HG02970 (cell line): ENCODE data around the gene ZNF331.

Experiments
- ATAC-seq: cut with Tn5 transposase; IDR thresholded peaks from one replicate; pipeline ENCODE4 v1.9.1; 2021; ENCODE audit warnings: mild to moderate bottlenecking, moderate library complexity, moderate number of reproducible peaks; ENCODE audit not compliant: unreplicated experiment, low FRiP score

Gene ZNF331

GRCh38 chr19:53555352-53555751 lies 17.4 kb downstream of the ZNF331 start:
- no peak for ATAC-seq

DNA sequence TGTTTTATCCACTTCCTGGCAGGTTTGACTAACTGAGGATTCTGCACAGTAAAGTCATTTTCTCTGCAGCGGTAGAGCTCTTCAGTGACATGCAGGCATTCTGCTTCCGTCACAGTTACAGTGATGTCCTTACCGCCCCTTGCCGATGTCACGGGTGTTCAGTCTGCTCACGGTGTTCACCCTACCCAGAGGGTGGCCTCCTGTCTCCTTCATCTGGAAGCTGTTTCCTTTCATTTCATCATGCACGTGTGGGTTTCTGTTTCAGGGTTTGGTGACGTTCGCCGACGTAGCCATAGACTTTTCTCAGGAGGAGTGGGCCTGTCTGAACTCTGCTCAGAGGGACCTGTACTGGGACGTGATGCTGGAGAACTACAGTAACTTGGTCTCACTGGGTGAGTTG lies 33.4 kb downstream of the ZNF331 start:
- ATAC-seq = no peak

DNA sequence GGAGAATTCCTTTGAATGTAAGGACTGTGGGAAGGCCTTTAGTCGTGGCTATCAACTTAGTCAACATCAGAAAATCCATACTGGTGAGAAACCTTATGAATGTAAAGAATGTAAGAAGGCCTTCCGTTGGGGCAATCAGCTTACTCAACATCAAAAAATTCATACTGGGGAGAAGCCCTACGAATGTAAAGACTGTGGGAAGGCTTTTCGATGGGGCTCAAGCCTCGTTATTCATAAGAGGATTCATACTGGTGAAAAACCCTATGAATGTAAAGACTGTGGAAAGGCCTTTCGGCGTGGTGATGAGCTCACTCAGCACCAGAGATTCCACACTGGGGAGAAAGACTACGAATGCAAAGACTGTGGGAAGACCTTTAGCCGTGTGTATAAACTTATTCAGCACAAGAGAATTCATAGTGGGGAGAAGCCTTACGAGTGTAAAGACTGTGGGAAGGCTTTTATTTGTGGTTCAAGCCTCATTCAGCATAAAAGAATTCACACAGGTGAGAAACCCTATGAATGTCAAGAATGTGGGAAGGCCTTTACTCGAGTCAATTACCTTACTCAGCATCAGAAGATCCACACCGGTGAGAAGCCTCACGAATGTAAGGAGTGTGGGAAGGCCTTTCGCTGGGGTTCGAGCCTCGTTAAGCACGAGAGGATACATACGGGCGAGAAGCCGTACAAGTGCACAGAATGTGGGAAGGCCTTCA lies 39.2 kb downstream of the ZNF331 start:
- ATAC-seq = no peak

DNA sequence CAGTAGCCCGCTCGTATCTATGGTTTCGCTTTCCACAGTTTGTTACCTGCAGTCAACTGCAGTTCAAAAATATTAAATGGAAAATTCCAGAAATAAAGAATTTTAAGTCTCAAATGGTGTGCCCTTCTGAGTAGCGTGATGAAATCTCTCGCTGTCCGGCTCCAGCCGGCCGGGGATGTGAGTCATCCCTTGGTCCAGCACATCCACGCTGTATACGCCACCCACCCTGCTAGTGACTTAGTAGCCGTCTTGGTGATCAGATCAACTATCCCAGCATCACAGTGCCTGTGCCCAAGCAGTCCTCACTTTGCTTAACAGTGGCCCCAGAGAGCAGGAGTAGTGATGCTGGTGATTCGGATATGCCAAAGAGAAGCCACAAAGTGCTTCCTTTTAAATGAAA lies 40.0 kb downstream of the ZNF331 start:
- ATAC-seq = no peak

DNA sequence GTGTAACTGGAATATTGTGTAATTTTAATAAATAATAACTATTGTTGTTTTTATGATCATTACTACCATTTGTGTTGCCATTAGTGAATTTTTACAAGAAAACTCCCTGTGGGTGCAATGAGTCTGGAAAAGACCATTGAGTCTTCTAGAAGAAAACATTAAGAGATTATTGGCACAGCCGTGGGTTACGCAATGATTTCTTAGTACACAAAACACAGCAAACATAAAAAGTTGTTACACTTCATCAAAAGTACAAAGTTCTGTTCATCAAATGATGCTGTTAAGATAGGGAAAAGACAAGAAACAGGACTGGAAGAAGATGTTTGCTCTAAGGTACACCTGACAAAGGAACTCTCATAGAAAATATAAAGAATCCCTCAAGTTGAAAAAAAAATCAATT lies 41.6 kb downstream of the ZNF331 start:
- no peak for ATAC-seq

DNA sequence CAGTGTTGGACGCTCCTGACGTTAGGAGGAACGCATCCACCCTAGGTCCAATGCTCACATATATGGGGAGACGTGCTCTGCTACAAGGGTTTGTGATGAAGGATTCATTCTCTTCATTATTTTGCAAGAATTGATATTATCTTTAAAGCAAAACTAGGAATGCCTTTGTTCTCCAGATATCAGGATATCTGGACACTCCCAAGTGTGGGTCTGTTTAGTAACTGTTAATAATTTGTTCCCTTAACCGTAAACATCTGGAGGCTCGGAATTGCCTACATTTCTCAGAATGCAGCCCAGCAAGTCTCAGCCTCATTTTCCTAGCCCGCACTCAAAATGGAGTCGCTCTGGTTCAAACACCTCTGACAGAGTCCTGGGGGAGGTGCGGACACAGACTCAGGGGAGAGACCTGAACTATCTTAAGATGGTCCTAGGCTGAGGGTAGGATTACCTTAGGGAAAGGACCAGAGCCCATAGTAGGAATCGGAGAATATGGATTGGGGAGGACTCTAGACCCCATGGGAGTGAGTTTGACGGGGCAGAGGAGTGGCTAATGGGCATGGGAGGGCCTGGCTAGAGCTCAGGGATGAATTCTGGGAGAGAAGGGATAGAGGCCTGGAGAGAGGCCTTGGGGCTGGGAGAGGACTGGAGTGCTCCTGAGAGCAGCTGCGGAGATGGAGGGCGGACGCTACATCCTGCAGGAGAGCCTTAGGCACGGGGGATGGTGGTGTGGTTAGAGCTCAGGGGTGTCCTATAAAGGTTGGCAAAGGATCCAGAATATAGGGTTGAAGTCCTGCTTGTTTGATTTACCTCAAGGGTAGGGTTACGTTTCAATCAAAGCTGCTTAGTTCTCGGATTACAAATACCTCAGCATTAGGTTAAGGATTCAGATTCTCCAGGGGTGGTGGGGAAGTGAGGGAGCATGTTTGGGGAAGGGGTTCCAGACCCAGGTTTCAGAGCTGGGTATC lies 43.2 kb downstream of the ZNF331 start:
- ATAC-seq = no peak

DNA sequence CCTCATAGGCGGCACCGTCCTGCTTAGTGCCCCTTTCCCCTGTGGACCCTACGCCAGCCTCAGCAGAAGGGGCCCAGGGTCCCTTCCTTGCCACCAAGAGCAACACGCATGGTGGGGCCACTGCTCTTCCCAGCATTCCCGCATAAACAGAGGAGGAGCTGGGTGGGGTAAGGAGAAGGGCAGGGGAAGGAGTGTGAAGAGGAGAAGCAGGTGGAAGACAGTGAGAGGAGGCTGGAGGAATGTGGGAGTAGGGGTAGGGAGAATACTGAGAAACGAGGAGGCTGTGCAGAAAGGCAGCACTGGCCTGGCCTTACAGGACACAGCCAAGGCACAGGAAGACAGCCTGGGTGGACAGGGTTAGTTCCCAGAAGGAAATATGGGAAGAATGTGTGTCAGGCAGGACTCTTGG lies 43.9 kb downstream of the ZNF331 start:
- ATAC-seq = no peak

GRCh38 chr19:53583181-53583580 lies 45.2 kb downstream of the ZNF331 start:
- no peak for ATAC-seq

GRCh38 chr19:53586277-53586691 lies 48.3 kb downstream of the ZNF331 start:
- ATAC-seq = no peak

DNA sequence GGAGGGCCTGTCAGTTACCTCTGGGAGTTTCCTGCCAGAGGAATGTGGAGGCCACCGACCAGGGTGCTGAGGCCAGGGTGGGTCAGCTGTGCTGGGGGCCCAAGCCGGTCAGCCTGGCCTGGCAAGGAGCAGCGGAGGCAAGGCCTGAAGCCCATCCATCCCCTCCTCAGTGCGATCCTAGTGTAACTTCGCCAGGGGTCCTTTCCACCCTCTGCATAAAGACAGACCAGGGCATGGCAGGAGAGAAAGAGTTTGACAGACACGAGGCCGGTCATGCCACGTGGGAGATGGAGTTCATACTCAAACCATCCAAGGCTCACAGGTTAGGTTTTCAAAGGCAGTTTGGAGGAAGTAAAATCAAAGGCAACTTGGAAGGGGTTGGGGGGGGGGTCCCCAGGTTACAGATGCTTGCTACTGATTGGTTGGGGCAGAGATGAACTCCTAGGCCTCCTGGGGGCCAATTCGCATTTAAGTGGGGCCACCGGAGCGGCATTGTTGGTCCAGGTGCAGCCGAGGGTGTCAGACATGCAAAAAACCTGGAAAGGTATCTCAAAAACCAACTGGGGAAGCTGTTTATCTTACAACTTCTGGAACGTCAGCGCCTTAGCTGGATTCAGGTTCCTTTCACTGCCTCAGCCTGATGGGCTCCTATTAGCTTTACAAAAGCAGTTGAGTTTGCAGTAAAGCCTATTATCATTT lies 57.0 kb downstream of the ZNF331 start:
- no peak for ATAC-seq

DNA sequence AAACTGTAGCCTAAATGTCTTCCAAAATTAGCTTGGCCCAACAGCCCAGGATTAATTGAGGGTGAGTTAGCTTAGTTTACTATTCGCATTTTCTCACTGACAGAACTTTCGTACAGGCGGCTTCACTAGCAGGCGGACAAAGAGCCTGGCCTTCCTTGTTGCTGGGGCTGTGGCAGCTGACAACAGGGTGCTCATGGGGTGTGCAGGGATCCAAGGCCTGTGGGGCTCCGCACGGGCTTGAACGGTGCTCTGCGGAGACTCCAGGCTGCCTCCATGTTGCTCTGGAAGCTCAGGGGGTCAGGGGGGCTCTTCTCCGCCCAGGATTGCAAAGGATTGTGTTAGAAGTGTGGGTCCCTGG lies 57.5 kb downstream of the ZNF331 start:
- ATAC-seq = no peak

DNA sequence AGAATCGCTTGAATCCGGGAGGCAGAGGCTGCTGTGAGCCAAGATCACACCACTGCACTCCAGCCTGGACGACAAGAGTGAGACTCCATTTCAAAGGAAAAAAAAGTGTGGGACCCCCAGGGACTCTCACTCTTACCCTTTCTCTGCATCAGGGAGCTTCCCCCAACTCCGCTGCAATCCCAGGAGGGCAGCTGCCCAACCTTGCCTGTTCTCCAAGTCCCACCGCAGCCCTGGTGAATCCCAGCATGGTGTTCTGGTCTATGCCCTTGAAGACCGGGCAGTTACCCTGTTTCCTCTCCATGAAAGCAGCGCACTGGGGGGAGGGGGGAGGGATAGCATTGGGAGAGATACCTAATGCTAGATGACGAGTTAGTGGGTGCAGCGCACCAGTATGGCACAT lies 58.1 kb downstream of the ZNF331 start:
- ATAC-seq = no peak

DNA sequence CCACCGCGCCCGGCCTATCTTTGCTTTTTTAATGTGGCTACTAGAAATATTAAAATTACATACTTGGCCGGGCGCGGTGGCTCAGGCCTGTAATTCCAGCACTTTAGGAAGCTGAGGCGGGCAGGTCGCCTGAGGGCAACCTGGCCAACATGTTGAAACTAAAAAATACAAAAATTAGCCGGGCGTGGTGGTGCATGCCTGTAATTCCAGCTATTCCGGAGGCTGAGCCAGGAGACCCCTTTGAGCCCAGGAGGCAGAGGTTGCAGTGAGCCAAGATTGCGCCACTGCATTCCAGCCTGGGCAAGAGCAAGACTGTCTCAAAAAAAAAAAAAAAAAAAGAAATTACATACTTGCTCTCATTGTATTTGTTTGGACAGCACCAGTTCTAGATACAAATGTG lies 59.1 kb downstream of the ZNF331 start:
- no peak for ATAC-seq

GRCh38 chr19:53598361-53598760 lies 60.4 kb downstream of the ZNF331 start:
- ATAC-seq = no peak

GRCh38 chr19:53600217-53600616 lies 62.3 kb downstream of the ZNF331 start:
- ATAC-seq = no peak

GRCh38 chr19:53606031-53606430 lies 68.1 kb downstream of the ZNF331 start:
- ATAC-seq = no peak

- no peak for ATAC-seq
These were observed 70.4 kb downstream of the ZNF331 start for GRCh38 chr19:53608381-53608780.

GRCh38 chr19:53612762-53613526 lies 75.0 kb downstream of the ZNF331 start:
- ATAC-seq = no peak

- no peak for ATAC-seq
These were observed 84.2 kb downstream of the ZNF331 start for GRCh38 chr19:53621885-53622740.
